ENCODE data around the gene HARS1.
A peak's percentile ranks its signal among the peaks of the same experiment; 100 is the strongest.
"Not testable (repeated sequence)": the region's sequence is repeated elsewhere in the genome, so short reads cannot be mapped to it uniquely, and the experiment has no call there.

HARS1 gene

GRCh38 chr5:140632366-140633020, 58.7 kb downstream of the HARS1 start:
- no peak for DNase-seq

DNA sequence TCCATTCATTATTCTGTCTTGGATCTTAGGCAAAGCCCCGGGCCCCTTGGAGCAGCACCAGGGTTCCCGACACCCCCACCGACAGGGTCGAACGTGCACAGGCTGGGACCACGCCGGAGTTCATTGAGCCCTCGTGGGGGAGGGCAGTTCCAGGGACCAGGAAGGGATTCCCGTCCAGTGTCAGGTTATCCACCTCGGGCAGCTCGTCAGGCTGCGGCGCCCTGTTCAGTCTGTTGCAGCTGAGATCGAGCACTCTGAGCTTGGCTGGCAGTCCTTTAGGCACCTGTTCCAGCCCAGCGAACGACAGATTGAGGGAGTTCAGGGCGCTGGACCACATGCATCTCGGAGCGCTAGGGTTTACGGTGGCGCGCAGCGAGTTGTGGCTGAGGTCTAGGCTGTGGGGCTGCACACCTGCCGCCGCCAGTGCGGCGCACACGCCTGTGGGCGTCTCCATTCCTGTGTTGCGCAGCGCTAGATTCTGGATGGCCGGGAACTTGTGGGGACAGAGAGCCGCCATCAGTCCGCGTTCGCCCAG, 59.3 kb downstream of the HARS1 start:
- DNase-seq, result peak; percentile 2

DNA sequence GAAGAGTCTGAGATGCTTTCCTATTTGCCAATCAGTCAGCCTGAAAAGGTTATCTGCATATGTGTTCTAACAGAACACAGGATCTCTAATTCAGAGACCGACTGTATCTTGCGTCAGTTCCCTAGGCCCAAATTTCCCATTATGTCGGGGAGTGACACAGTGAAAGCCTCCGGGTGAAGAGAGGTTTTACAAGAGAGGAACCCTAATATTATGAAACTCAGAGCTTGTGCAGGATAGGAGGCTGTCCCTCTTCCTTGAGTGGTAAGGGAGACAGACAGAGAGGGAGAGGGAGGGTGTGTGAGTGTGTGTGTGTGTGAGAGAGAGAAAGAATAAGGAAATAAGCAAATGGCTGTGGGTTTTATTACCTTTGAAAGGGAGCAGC, 60.1 kb downstream of the HARS1 start:
- no peak for DNase-seq

GRCh38 chr5:140630292-140631035, 60.7 kb downstream of the HARS1 start:
- no peak for DNase-seq

DNA sequence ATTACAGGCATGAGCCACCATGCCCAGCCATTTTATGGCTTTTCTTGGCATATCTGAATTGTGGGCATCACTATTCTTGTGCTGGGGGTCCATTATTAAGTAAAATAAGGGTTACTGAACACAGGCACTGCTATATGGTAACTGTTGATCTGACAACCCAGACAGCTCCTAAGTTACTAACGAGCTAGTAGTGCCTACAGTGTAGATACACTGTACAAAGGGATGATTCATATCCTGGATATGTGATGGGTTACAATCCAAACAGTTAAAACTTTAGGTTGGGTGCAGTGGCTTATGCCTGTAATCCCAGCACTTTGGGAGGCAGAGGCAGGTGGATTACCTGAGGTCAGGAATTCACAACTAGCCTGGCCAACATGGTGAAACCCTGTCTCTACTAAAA, 62.5 kb downstream of the HARS1 start:
- DNase-seq, result no peak

DNA sequence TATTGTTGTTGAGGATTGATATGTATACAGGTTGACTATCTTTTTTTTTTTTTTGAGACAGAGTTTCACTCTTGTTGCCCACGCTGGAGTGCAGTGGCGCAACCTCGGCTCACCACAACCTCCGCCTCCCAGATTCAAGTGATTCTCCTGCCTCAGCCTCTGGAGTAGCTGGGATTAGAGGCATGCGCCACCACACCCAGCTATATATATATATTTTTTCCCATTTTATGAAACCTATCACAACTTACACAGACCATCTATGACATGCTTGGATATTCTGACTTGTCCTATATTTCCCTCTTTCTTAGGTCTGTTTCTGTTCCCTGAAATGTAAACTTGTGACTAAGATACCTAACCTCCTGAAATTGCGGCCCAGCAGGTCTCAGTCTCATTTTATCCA, 63.2 kb downstream of the HARS1 start:
- DNase-seq, result no peak

DNA sequence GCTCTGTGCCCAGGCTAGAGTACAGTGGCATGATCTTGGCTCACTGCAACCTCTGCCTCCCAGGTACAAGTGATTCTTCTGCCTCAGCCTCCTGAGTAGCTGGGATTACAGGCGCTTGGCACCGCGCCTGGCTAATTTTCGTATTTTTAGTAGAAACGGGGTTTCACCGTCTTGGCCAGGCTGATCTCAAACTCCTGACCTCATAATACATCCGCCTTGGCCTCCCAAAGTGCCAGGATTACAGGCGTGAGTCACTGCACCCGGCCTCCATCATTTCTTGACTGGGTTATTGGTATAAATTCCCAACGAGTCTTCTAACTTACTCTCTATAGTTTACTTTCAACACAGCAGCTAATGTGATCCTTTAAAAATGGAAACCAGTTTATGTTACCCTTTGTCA, 66.3 kb downstream of the HARS1 start:
- not testable (repeated sequence) for DNase-seq
